ENCODE measurements around the gene ZNF19.

- TF ChIP-seq, protein P1, sequence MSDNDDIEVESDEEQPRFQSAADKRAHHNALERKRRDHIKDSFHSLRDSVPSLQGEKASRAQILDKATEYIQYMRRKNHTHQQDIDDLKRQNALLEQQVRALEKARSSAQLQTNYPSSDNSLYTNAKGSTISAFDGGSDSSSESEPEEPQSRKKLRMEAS (IDR thresholded peaks at IDR 0.05; ENCODE audit: insufficient read depth, insufficient read length) = no peak
- TF ChIP-seq, protein P2, sequence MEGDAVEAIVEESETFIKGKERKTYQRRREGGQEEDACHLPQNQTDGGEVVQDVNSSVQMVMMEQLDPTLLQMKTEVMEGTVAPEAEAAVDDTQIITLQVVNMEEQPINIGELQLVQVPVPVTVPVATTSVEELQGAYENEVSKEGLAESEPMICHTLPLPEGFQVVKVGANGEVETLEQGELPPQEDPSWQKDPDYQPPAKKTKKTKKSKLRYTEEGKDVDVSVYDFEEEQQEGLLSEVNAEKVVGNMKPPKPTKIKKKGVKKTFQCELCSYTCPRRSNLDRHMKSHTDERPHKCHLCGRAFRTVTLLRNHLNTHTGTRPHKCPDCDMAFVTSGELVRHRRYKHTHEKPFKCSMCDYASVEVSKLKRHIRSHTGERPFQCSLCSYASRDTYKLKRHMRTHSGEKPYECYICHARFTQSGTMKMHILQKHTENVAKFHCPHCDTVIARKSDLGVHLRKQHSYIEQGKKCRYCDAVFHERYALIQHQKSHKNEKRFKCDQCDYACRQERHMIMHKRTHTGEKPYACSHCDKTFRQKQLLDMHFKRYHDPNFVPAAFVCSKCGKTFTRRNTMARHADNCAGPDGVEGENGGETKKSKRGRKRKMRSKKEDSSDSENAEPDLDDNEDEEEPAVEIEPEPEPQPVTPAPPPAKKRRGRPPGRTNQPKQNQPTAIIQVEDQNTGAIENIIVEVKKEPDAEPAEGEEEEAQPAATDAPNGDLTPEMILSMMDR (IDR thresholded peaks at IDR 0.05; ENCODE audit: extremely low read depth in 1 of 2, insufficient read depth in 1 of 2, low read depth in 1 of 2, low read length in 2 of 2) = no peak
- TF ChIP-seq POLR2A (IDR thresholded peaks at IDR 0.05; ENCODE audit: low read depth, low read length) (no peak), EZH2 (IDR thresholded peaks at IDR 0.05; ENCODE audit: borderline replicate concordance, low read depth, low read length, severe bottlenecking) (no peak), POLR2AphosphoS5 (IDR thresholded peaks at IDR 0.05; ENCODE audit: insufficient read depth, low read depth, low read length) (no peak)
These were observed 56.2 kb downstream of the ZNF19 start for GRCh38 chr16:71432906-71433305.

Measured in endothelial cell of umbilical vein (primary cell).